ENCODE measurements around the gene ESRRB. TPM values are rescaled to one million over a fixed set of nuclear protein-coding genes. Genes with fewer than 3 reads are reported as not detected.
"Not testable (repeated sequence)": the region's sequence is repeated elsewhere in the genome, so short reads cannot be mapped to it uniquely, and the experiment has no call there.

ESRRB gene
- total RNA-seq, 1 experiment from 2014 or later, result not detected

DNA sequence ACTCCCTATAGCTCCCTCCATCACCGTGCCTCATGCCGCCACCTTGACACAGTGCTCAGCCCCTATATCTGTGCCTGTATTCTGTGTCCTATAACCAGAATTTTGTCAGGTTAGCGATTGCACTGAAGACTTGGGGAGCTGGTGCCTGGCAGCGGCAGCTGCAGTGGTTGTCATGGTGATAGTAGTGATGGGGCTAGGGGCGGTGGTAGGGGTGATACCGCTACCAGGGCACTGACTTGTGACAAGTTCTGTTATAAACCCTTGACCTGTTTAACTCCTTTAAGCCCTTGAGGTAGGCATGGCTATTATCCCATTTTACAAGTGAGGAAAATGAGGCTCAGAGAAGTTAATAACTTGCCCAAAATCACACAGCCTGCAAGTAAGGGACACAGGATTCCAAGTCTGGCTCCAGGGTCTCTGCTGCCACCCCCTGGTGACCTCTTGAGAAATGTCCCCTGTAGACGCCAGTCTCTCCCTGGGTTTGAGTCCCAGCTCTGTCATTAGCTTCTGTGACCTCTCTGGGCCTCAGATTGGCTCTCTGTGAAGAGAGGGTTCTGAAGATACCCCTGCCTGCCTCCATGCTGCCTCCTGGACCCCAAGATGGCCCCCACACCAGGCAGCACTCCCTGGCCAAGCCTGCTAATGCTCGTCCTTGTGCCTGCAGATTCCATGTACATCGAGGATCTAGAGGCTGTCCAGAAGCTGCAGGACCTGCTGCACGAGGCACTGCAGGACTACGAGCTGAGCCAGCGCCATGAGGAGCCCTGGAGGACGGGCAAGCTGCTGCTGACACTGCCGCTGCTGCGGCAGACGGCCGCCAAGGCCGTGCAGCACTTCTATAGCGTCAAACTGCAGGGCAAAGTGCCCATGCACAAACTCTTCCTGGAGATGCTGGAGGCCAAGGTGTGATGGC lies 121.9 kb downstream of the ESRRB start:
- peak; percentile 18 for DNase-seq (ENCODE audit: low read depth)

- DNase-seq (ENCODE audit: low read depth), result no peak
Observed at GRCh38 chr14:76498463-76498935, 122.6 kb downstream of the ESRRB start.

GRCh38 chr14:76498976-76499375 lies 123.0 kb downstream of the ESRRB start:
- DNase-seq (ENCODE audit: low read depth), result no peak

DNA sequence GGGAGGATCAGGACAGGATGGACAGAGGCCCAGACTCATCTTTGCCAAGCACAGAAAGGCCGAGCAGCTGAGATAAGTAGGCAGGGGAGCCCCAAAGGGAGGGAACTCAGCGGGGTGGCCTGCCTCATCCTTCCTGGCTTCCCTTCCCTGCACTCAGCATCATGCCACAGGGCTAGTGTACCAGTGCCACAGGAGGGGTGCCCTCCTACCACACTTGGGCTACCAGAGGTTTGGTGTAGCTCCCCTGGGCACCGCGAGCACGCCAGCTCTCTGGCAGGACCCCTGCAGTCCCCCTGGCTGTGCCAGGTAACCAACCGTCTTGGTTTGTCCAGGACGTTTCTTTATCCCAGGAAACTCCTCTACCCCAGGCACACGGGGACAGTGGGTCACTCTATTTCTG lies 123.5 kb downstream of the ESRRB start:
- DNase-seq (ENCODE audit: low read depth), result no peak

DNA sequence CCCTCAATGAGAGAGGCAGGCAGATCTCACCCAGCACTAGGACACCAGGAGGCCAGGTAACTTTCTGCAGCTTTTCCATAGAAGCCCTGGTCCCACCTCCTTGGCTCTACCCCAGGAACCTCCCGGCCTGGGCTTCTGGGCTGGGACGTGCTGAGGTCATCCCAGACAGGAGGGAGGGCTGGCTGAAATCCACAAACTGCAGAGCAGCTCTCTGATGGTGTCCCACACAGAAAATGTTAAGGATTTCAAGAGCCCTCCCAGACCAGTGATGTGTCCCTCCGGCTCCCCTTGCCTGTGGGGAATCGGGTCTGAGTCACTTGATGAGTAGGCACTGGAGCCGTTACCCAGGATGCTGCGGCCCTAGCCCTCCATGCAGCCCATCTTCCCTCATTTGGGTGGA lies 124.1 kb downstream of the ESRRB start:
- peak; percentile 81 for DNase-seq (ENCODE audit: low read depth)

DNA sequence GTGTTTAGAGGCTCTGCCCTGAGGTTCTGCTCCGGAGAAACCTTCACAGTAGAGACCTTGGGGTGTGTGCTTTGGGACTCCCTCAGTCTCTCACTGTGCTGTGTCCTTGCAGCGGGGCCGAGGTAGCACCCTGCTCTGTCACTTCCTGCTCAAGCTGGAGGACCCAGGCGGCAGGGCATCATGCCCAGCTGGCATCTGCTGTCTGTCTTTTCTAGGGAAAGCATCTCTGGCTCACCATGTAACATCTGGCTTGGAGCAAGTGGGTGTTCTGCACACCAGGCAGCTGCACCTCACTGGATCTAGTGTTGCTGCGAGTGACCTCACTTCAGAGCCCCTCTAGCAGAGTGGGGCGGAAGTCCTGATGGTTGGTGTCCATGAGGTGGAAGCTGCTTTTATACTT lies 124.5 kb downstream of the ESRRB start:
- DNase-seq (ENCODE audit: low read depth), result no peak

DNA sequence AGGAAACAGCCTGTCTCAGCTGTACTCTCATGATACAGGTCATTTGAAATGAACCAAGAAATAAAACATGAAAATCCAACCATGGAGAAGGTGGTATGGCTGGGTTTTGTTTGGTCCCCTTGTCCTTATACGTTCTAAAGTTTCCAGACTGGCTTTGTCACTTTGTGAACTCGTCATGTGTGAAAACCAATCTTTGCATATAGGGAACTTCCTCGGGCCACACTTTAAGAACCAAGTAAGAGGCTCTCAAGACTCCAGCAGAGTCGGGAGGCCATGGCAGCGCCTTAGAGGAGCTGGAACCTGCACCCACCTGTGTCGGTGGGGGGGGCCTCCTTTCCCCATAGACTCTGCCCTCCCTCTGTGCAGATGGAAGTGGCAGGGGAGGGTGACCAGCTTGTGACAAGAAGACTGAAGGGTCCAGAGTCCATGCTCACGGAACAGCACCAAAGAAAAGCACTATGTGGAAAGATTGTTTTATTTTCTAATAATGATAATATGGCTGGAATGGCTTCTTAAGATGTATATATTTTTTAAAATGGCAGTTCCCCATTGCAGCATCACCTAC lies 125.3 kb downstream of the ESRRB start:
- no peak for DNase-seq (ENCODE audit: low read depth)

DNA sequence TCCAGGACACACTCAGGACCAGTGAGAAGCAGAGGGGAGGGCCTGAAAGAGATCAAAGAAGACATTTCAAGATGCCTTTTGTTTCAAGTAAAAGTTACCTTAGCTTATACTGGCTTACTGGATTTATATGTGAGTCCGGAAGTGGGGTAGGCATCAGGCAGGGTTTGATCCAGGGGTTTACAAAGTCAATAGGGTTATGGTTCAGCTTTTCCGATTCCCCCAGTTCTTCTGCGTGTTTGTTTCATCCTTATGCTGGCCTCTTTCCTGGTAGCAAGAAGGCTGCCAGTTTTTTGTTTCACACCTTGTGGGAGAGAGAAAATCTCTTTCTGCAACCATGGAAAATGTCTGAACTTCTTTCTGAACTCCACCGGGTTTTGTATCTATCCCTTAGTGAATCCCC lies 126.3 kb downstream of the ESRRB start:
- no peak for DNase-seq (ENCODE audit: low read depth)

DNA sequence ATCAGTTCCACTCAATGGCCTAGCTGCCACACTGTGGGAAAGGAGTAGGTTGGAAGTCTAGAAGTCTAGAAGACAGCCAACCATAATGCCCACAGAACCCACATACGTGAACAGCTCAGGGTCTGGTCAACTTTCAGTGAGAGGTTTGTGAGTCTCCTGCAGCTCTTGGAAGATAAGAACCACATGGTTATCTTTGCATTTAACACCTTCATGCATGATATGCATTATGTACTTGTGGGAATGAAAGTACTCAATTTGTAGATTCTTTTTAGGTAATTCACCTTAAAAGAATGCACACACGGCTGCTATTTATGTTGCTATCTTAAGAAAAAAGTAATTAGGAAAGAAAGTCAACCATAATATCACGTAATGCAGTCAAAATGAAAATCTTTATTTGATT lies 126.7 kb downstream of the ESRRB start:
- DNase-seq (ENCODE audit: low read depth), result peak; percentile 16

DNA sequence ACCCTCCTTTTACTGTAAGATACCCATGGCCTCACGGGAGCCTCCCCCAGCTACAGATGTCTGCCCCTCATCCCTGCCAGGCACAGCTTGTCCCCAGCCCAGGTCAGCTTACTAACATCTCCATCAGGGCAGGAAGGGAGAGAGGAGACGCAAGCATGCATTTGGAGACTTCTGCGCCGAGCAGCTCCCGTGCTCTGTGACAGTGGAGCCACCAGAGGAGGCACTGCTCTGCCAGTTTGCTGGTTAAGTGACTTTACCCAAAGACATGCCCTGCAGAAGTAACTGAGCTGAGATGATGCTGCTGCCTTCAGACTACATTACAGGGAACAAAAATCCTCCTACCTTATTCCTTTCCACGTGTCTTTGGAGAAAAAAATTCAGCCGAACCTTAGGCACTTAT lies 133.4 kb downstream of the ESRRB start:
- DNase-seq (ENCODE audit: low read depth), result no peak

DNA sequence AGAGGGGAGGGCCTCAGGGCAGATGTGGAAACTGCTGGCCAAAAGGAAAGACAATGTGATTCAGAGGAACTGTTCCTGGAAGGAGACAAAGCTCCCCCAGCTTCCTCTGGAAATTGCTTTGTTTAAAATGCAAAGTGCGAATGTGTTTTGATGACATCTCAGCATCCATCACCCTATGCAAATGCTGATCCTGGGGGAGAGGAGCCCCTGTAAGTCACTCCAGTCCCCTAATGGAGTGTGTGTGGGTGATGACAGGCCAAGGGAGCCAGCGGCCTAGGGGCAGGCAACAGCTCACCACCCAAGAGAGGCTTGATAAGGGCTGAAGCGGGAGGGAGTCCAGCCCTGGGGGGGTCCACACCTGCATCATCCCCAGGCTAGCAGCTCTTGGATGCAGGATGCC lies 134.2 kb downstream of the ESRRB start:
- no peak for DNase-seq (ENCODE audit: low read depth)

DNA sequence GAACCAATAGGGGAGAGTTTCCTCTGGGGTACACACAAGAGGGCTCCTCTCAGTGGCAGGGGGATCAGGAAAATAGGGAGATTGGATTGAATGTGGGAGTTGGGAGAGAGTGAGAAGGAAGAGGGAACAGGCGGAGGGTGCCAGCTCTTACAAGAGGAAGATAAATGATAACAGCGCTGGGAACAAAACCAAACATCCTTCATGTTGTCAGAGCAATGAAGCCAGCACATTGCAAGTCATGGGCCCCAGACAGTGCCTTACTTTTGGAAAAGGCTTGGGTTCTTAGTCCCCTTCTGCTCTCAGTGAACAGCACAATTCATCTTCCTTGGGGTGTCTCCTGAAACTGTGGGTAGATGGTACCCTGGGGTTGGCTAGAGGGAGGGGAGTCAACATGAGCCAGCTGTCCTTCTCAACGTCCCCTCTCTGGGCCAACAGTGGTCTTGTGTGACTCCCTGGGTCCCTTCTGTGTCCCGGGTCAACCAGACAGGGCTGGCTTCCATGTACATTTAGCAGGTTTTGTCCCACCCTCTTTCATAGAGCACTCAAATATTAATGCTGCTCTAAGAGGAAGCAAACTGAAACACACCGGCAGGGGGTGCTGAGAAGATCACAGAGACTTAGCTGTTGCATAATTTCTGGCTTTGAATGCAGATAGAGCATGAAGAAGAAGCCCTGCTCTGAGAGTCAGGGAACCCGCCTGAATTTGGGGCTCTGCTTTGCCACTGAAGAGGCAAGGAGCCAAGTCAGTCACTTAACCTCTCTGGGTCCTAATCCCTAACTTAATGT lies 138.5 kb downstream of the ESRRB start:
- DNase-seq (ENCODE audit: low read depth), result peak; percentile 18

DNA sequence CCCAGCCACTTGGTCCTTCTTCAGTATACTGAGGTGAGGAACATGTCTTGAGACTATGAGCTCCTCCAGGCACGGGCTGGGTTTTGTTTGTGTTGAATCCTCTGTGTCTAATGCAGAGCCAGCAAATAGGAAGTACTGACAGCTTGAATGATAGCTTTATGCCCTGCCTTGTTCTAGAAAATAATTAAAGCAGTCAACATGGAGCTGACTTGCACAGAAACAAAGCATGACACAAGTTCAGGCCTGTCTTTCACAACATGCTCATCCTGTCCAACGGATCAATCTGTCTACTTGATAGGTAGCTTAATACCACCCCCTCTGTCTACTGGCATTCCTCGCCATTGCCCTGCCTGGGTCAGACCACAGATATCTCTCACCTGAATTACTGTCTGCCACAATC lies 140.9 kb downstream of the ESRRB start:
- DNase-seq (ENCODE audit: low read depth), result no peak

- DNase-seq (ENCODE audit: low read depth), result no peak
Observed at GRCh38 chr14:76518366-76518765, 142.4 kb downstream of the ESRRB start.

DNA sequence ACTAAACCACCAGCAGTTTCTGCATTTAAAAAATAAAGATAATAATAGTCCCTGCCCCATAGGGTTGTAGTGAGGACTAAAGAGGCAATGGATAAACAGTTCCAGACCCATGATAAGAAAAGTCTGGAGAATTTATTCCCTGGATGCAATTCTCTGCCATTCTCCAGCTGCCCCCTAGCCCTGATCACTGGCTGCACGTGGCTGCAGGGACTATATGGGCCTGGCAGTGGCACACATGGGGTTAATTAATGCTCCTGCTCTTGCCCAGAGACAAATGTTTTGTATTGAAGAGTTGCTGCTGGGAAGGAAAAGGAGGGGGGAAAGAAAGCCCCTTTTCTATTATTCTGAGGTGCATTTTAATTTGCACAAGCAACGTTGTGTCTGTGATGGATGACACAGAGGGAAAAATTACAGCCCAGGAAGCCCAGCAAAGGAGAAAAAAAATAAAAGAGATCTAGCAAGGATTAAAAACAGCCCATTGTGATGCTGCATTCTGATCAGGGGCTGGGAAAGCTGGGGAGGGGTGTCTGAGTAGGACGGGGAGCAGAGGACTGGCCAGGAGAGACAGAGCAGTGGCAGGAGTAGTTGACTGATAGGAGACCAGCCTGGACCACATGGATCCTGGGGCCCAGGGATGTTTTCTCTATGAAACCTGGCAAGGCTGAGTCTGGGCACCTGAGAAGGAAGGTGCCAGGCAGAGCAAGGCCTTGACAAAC lies 149.3 kb downstream of the ESRRB start:
- no peak for DNase-seq (ENCODE audit: low read depth)

DNA sequence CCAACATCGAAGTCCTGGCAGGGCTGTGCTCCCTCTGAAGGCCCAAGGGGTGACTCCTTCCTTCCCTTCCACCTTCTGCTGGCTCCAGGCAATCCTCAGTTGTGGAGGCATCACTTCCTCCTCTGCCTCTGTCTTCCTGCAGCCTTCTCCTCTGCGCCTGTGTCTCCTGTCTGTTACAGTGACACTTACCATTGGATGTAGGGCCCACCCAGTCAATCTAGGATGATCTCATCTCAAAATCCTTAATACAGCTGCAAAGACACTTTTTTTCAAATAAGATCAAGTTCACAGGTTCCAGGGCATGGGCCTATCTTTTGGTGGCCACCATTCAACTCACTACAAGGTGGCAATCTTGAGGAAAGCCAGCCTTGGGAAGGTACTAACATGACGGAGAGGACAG lies 155.1 kb downstream of the ESRRB start:
- DNase-seq (ENCODE audit: low read depth), result no peak

DNA sequence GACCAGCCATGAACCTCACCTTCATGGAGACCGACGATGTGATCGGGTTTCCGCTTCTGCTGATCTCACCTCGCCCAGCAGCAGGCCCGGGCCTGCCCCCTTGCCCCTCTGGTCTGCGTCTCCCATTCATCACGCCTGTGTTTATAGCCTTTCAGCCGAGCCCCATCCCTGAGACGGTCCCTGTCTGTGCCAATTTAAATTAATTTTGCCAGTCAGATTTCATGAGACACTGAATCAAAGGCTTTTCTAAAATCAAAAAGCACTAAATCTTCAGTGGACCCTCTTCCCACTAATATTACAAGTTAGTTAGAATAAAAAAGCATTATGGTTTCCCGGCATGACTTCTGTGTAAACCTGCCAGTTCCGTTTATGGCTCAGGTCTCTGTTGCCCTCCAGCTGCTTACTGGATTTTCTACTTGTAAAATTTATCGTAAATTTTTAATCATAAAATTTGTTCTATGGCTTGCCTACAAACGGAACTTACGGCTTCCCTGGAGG lies 155.9 kb downstream of the ESRRB start:
- DNase-seq (ENCODE audit: low read depth), result no peak

GRCh38 chr14:76536636-76537035 lies 160.7 kb downstream of the ESRRB start:
- DNase-seq (ENCODE audit: low read depth), result not testable (repeated sequence)

GRCh38 chr14:76537906-76538647 lies 162.1 kb downstream of the ESRRB start:
- DNase-seq (ENCODE audit: low read depth), result no peak

DNA sequence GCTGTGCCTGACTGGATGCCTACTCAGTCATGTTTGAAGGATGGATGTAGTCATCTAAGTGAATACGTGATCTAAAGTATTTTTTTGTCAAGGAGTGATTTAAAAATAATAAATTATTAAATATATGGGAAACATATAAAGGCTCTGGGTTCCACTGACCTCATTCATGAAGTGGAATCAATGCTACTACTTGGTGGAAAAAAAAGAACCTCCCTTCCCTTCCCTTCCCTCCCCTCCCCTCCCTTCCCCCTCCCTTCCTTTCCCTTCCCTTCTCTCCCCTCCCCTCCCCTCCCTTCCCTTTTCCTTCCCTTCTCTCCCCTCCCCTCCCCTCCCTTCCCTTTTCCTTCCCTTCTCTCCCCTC lies 162.7 kb downstream of the ESRRB start:
- DNase-seq (ENCODE audit: low read depth), result no peak

DNA sequence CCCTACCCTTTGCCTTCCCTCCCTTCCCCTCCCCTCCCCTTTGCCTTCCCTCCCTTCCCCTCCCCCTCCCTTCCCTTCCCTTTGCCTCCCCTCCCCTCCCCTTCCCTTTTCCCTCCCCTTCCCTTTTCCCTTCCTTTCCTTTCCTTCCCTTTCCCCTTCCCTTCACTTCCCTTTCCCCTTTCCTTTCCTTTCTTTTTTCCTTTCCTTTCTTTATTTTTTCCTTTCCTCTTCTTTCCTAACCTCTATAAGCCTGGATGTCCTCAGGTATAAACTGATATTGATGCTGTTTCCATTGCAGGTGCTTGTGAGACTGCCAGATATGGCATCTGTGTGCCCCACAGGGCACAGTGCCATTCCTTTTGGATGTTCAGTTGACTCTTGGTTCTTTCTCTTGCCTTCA lies 163.2 kb downstream of the ESRRB start:
- no peak for DNase-seq (ENCODE audit: low read depth)
